GM23338 (cell line): Measurements from ENCODE around the gene GRID1. TPM values are rescaled to one million over a fixed set of nuclear protein-coding genes. Genes with fewer than 3 reads are reported as not detected.

Experiments
- ATAC-seq: fragments of 200-7000 bp; cut with Tn5 transposase; 3 replicates; pipeline ENCODE4 v1.9.1; 2020
- DNase-seq: peaks from one replicate; pipeline ENCODE4 v3.0.0-alpha.2; 2015; ENCODE audit warnings: low spot score
- H2AFZ ChIP-seq: fragments of 200-600 bp; sonication (generic); 2 replicates; pipeline ENCODE4 v1.8.0; 2016; ENCODE audit warnings: antibody characterized with exemption, mild to moderate bottlenecking, moderate library complexity
- H3F3A ChIP-seq: fragments of 200-600 bp; sonication (generic); replicated peaks from 2 replicates; pipeline ENCODE4 v1.8.0; 2017; ENCODE audit warnings: antibody characterized with exemption, mixed run types, low read depth
- H3K27ac ChIP-seq: fragments of 200-600 bp; sonication (generic); 2 replicates; pipeline ENCODE4 v1.6.1; 2016; ENCODE audit warnings: low read depth
- H3K27me3 ChIP-seq: fragments of 200-600 bp; sonication (generic); 2 replicates; pipeline ENCODE4 v1.8.0; 2016; ENCODE audit warnings: mild to moderate bottlenecking, mixed run types, moderate library complexity; ENCODE audit not compliant: insufficient read depth
- H3K36me3 ChIP-seq: fragments of 200-600 bp; sonication (generic); 2 replicates; pipeline ENCODE4 v1.8.0; 2016; ENCODE audit warnings: mild to moderate bottlenecking; ENCODE audit not compliant: insufficient read depth
- H3K4me1 ChIP-seq: fragments of 200-600 bp; sonication (generic); 2 replicates; pipeline ENCODE4 v1.8.0; 2016; ENCODE audit warnings: mild to moderate bottlenecking, moderate library complexity; ENCODE audit not compliant: insufficient read depth
- H3K4me2 ChIP-seq: fragments of 200-600 bp; sonication (generic); 2 replicates; pipeline ENCODE4 v1.7.1; 2017; ENCODE audit warnings: mixed run types
- H3K4me3 ChIP-seq: fragments of 200-600 bp; sonication (generic); 2 replicates; pipeline ENCODE4 v1.6.1; 2016; ENCODE audit warnings: mixed run types
- H3K79me2 ChIP-seq: fragments of 200-600 bp; sonication (generic); replicated peaks from 2 replicates; pipeline ENCODE4 v1.8.0; 2017; ENCODE audit warnings: mild to moderate bottlenecking; ENCODE audit not compliant: insufficient read depth
- H3K9me2 ChIP-seq: fragments of 200-600 bp; sonication (generic); 2 replicates; pipeline ENCODE4 v1.8.0; 2017; ENCODE audit not compliant: insufficient read depth
- H4K20me1 ChIP-seq: fragments of 200-600 bp; sonication (generic); replicated peaks from 2 replicates; pipeline ENCODE4 v1.8.0; 2017; ENCODE audit warnings: mild to moderate bottlenecking; ENCODE audit not compliant: insufficient read depth
- H3K27ac Mint-ChIP-seq: 2 replicates; pipeline ENCODE4 v1.8.0; 2020; ENCODE audit warnings: inconsistent platforms, mild to moderate bottlenecking, moderate library complexity, mixed read lengths
- H3K27me3 Mint-ChIP-seq: 3 replicates; pipeline ENCODE4 v1.8.0; 2022; ENCODE audit warnings: low read depth, mild to moderate bottlenecking, moderate library complexity, mixed read lengths, inconsistent platforms; ENCODE audit not compliant: insufficient read depth, poor library complexity
- H3K36me3 Mint-ChIP-seq: 3 replicates; pipeline ENCODE4 v1.8.0; 2021; ENCODE audit warnings: low read depth, mild to moderate bottlenecking, inconsistent platforms, moderate library complexity, mixed read lengths
- H3K4me1 Mint-ChIP-seq: 3 replicates; pipeline ENCODE4 v1.8.0; 2020; ENCODE audit warnings: mild to moderate bottlenecking, inconsistent platforms, mixed read lengths
- H3K4me3 Mint-ChIP-seq: 3 replicates; pipeline ENCODE4 v1.8.0; 2021; ENCODE audit warnings: moderate library complexity, mild to moderate bottlenecking, inconsistent platforms, mixed read lengths
- H3K9me3 Mint-ChIP-seq: 3 replicates; pipeline ENCODE4 v1.8.0; 2020; ENCODE audit warnings: moderate library complexity, mild to moderate bottlenecking, inconsistent platforms, mixed read lengths
- CREB1 ChIP-seq: fragments of 250-450 bp; sonication (Bioruptor Pico); IDR thresholded peaks from 2 replicates; pipeline ENCODE4 v1.5.0; 2020; ENCODE audit warnings: low read depth, mild to moderate bottlenecking, moderate library complexity
- EZH2 ChIP-seq: fragments of 200-600 bp; sonication (generic); IDR thresholded peaks from one replicate; pipeline ENCODE4 v1.8.0; 2017; ENCODE audit warnings: antibody characterized with exemption, mild to moderate bottlenecking, low read depth; ENCODE audit not compliant: unreplicated experiment
- EZH2phosphoT487 ChIP-seq: fragments of 200-600 bp; sonication (generic); IDR thresholded peaks from one replicate; pipeline ENCODE4 v1.8.1; 2018; ENCODE audit warnings: antibody characterized with exemption; ENCODE audit not compliant: unreplicated experiment
- JUNB ChIP-seq: IDR thresholded peaks from one replicate; pipeline ENCODE4 v1.6.1; 2016; ENCODE audit warnings: antibody characterized with exemption; ENCODE audit not compliant: unreplicated experiment
- POLR2AphosphoS5 ChIP-seq: IDR thresholded peaks from 2 replicates; pipeline ENCODE4 v1.6.1; 2016; ENCODE audit warnings: antibody characterized with exemption, low read depth
- STAT1 ChIP-seq: IDR thresholded peaks from one replicate; pipeline ENCODE4 v1.6.1; 2016; ENCODE audit warnings: antibody characterized with exemption; ENCODE audit not compliant: unreplicated experiment
- ZNF331 ChIP-seq: fragments of 250-450 bp; sonication (Bioruptor Pico); IDR thresholded peaks from 2 replicates; pipeline ENCODE4 v1.5.0; 2020; ENCODE audit warnings: low read depth, mild to moderate bottlenecking, moderate library complexity
- polyA plus RNA-seq: library from polyadenylated mRNA; unstranded; fragments of >200 nt; fragmentation: Nextera tagmentation; extraction: Ambion mirVana; gene quantifications from 2 replicates; pipeline ENCODE4 v1.2.1, GENCODE V29; 2016
- total RNA-seq: library from RNA; depleted of rRNA; stranded (reverse); fragments of >200 nt; shearing (Covaris generic); gene quantifications from 2 replicates; pipeline ENCODE4 v1.2.3, GENCODE V29; 2014
- TF ChIP-seq, protein P1 (sequence below): IDR thresholded peaks from 2 replicates; pipeline ENCODE4 v1.6.1; 2016; ENCODE audit warnings: antibody characterized with exemption
- TF ChIP-seq, protein P2 (sequence below), 2 experiments: fragments of 200-600 bp in 1 of 2; sonication (generic) in 1 of 2; conservative IDR thresholded peaks; 2 replicates each; pipeline versions ENCODE4 v1.5.1 to v1.6.1; 2016 to 2017; ENCODE audit warnings: antibody characterized with exemption in 2 of 2, low read depth in 2 of 2, mild to moderate bottlenecking in 2 of 2, moderate library complexity in 1 of 2
- TF ChIP-seq, protein P3 (sequence below): IDR thresholded peaks from one replicate; pipeline ENCODE4 v1.6.1; 2018; ENCODE audit warnings: antibody characterized with exemption; ENCODE audit not compliant: unreplicated experiment

The GRID1 gene
- total and polyA plus RNA-seq, 2 experiments from 2014 or later: 0.14 to 0.15 TPM

- TF ChIP-seq JUNB: no peak
- TF ChIP-seq, protein P1, sequence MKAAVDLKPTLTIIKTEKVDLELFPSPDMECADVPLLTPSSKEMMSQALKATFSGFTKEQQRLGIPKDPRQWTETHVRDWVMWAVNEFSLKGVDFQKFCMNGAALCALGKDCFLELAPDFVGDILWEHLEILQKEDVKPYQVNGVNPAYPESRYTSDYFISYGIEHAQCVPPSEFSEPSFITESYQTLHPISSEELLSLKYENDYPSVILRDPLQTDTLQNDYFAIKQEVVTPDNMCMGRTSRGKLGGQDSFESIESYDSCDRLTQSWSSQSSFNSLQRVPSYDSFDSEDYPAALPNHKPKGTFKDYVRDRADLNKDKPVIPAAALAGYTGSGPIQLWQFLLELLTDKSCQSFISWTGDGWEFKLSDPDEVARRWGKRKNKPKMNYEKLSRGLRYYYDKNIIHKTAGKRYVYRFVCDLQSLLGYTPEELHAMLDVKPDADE: no peak
- no peak for TF ChIP-seq EZH2phosphoT487
- no peak for TF ChIP-seq ZNF331 (CRISPR knock-in tag)
- TF ChIP-seq, protein P2, sequence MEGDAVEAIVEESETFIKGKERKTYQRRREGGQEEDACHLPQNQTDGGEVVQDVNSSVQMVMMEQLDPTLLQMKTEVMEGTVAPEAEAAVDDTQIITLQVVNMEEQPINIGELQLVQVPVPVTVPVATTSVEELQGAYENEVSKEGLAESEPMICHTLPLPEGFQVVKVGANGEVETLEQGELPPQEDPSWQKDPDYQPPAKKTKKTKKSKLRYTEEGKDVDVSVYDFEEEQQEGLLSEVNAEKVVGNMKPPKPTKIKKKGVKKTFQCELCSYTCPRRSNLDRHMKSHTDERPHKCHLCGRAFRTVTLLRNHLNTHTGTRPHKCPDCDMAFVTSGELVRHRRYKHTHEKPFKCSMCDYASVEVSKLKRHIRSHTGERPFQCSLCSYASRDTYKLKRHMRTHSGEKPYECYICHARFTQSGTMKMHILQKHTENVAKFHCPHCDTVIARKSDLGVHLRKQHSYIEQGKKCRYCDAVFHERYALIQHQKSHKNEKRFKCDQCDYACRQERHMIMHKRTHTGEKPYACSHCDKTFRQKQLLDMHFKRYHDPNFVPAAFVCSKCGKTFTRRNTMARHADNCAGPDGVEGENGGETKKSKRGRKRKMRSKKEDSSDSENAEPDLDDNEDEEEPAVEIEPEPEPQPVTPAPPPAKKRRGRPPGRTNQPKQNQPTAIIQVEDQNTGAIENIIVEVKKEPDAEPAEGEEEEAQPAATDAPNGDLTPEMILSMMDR (conservative IDR thresholded peaks at IDR 0.05; ENCODE audit: low read depth in 2 of 2): no peak
- TF ChIP-seq POLR2AphosphoS5: no peak
- no peak for TF ChIP-seq STAT1
- TF ChIP-seq CREB1: no peak
- TF ChIP-seq EZH2: no peak
- TF ChIP-seq, protein P3, sequence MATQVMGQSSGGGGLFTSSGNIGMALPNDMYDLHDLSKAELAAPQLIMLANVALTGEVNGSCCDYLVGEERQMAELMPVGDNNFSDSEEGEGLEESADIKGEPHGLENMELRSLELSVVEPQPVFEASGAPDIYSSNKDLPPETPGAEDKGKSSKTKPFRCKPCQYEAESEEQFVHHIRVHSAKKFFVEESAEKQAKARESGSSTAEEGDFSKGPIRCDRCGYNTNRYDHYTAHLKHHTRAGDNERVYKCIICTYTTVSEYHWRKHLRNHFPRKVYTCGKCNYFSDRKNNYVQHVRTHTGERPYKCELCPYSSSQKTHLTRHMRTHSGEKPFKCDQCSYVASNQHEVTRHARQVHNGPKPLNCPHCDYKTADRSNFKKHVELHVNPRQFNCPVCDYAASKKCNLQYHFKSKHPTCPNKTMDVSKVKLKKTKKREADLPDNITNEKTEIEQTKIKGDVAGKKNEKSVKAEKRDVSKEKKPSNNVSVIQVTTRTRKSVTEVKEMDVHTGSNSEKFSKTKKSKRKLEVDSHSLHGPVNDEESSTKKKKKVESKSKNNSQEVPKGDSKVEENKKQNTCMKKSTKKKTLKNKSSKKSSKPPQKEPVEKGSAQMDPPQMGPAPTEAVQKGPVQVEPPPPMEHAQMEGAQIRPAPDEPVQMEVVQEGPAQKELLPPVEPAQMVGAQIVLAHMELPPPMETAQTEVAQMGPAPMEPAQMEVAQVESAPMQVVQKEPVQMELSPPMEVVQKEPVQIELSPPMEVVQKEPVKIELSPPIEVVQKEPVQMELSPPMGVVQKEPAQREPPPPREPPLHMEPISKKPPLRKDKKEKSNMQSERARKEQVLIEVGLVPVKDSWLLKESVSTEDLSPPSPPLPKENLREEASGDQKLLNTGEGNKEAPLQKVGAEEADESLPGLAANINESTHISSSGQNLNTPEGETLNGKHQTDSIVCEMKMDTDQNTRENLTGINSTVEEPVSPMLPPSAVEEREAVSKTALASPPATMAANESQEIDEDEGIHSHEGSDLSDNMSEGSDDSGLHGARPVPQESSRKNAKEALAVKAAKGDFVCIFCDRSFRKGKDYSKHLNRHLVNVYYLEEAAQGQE: no peak
- no peak for DNase-seq
- Histone ChIP-seq H3K27ac (no peak overlapping the region), H3K4me2 (no peak overlapping the region), H3K4me1 (peaks cover 6% of the 10 kb centered on the region; the same call in 1 of the 2 replicates), H3K9me2 (no peaks in the 10 kb centered on the region), H4K20me1 (no peaks in the 10 kb centered on the region), H2AFZ (no peak overlapping the region), H3K36me3 (no peaks in the 10 kb centered on the region), H3K79me2 (no peaks in the 10 kb centered on the region), H3F3A (no peaks in the 10 kb centered on the region), H3K27me3 (peaks cover 27% of the 10 kb centered on the region), H3K4me3 (no peak overlapping the region)
- Mint-ChIP-seq H3K9me3 (peaks cover 3% of the 10 kb centered on the region; the same call in 1 of the 3 replicates), H3K27me3 (peaks cover 25% of the 10 kb centered on the region), H3K36me3 (no peaks in the 10 kb centered on the region), H3K4me3 (no peak overlapping the region), H3K4me1 (peaks cover 15% of the 10 kb centered on the region), H3K27ac (no peak overlapping the region)
- no peak for ATAC-seq
Observed at GRCh38 chr10:86392723-86393094, 26.1 kb upstream of the GRID1 start.
